Fibroblast of lung (primary cell): ENCODE results near the gene PRDM16.

Experiments
- EZH2 ChIP-seq: IDR thresholded peaks from 2 replicates; pipeline ENCODE4 v1.5.1; 2012; ENCODE audit warnings: low read length, control low read depth, mild to moderate bottlenecking; ENCODE audit errors: missing control alignments
- TF ChIP-seq, protein P1 (sequence below), 2 donors: IDR thresholded peaks in 1 of 2; conservative IDR thresholded peaks in 1 of 2; 1 replicate in 1 of 2; 2 replicates in 1 of 2; pipeline ENCODE4 v1.5.1; 2011 to 2012; ENCODE audit warnings: low read length in 2 of 2, control low read depth in 1 of 2, inconsistent platforms in 1 of 2, low read depth in 1 of 2, mild to moderate bottlenecking in 1 of 2

DNA sequence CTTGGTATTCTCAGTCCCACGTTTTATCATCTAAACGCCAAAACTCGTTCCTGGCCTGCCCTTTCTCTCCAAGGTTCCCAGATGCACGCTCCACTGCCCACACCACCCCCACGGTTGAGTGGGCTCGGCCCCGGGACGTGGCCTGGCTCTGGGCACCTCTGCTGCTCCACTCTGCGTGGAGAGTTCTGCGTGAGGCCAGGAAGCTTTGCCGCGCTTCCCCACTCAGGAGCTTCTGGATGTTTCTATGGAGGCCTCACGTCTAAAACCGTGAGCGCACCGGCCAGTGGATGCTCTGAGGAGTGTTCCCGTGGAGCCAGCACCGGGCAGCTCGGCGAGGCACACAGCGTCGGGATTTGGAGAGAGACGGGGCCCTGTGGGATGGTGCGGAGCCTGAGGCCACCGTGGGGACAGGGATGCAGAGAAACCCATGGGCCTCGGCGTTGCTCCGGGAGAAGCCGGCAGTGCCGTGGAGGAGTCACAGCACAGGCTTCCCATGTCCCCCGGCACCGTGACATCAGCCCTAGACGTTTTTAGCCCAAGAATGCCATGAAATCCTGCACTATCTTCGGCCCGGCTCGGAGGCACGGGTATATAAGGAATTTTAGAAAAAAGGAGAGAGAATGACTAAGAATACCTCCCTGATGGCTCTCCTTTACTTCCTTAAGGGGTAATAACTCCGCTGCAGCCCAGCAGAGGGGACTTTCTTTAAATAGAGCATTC, 125.9 kb downstream of the PRDM16 start:
- TF ChIP-seq, protein P1, sequence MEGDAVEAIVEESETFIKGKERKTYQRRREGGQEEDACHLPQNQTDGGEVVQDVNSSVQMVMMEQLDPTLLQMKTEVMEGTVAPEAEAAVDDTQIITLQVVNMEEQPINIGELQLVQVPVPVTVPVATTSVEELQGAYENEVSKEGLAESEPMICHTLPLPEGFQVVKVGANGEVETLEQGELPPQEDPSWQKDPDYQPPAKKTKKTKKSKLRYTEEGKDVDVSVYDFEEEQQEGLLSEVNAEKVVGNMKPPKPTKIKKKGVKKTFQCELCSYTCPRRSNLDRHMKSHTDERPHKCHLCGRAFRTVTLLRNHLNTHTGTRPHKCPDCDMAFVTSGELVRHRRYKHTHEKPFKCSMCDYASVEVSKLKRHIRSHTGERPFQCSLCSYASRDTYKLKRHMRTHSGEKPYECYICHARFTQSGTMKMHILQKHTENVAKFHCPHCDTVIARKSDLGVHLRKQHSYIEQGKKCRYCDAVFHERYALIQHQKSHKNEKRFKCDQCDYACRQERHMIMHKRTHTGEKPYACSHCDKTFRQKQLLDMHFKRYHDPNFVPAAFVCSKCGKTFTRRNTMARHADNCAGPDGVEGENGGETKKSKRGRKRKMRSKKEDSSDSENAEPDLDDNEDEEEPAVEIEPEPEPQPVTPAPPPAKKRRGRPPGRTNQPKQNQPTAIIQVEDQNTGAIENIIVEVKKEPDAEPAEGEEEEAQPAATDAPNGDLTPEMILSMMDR (conservative IDR thresholded peaks at IDR 0.05 in 1 of 2, IDR thresholded peaks at IDR 0.05 in 1 of 2; ENCODE audit: low read depth in 1 of 2, low read length in 2 of 2), result no peak
- no peak for TF ChIP-seq EZH2
